Activated T-cell treated with anti-CD3 and anti-CD28 coated beads for 1 hour (primary cell): ENCODE results near the gene PDGFA.

Experiments used
- DNase-seq: peaks from one replicate; pipeline ENCODE4 v3.0.0-alpha.2; 2020; ENCODE audit warnings: low read depth

The PDGFA gene

DNA sequence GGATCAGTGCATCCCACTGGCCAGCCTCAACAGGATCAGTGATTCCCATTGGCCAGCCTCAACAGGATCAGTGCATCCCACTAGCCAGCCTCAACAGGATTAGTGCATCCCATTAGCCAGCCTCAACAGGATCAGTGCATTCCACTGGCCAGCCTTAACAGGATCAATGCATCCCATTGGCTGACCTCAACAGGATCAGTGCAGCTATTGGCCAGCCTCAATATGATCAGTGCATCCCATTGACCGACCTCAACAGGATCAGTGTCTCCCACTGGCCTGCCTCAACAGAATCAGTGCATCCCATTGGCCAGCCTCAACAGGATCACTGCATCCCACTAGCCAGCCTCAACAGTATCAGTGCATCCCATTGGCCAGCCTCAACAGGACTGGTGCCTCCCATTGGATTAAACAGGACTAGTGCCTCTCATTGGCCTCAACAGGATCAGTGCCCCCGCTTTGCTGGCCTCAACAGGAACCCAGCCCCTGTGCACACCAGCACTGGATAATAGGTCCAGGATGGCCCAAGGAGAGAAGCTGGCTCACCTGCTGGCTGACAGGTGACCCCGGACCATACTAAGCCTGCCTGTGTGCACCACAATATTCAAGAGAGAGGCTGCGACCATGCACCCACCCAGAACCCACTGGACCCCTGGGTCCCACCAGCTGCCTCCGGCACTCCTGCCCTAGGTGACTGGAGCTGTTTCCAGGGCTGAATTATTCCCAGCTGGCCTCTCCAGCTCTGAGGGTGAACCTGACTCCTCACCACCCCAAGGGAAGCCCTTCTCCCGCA, 59.9 kb downstream of the PDGFA start:
- DNase-seq, result no peak

DNA sequence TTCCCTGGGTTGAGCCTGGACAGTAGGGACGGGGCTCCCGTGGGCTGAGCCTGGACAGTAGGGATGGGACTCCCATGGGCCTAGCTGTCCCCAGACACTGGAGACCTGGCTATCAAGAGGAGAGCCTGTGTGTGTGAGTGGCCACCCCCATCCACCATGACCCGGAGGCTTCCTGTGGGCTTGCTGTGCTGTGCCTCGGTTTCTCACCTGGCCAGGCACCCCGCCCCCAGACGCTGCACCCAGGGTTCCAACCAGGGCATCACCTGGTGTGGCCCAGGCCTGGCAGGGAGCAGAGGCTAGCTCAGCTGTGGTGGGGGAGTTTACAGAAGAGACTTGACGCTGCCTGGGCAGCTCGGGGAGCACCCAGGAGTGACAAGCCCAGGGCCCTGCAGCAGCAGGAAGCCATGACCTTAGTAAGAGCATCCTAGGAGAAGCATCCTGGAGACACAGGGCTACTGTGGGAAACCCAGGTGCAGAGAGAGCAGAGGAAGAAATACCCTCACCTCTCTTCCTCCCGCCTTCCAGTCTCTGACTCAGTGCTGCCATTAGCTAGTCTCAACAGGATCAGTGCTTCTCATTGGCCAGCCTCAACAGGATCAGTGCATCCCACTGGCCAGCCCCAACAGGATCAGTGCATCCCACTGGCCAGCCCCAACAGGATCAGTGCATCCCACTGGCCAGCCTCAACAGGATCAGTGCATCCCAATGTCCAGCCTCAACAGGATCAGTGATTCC, 61.0 kb downstream of the PDGFA start:
- DNase-seq, result no peak

DNA sequence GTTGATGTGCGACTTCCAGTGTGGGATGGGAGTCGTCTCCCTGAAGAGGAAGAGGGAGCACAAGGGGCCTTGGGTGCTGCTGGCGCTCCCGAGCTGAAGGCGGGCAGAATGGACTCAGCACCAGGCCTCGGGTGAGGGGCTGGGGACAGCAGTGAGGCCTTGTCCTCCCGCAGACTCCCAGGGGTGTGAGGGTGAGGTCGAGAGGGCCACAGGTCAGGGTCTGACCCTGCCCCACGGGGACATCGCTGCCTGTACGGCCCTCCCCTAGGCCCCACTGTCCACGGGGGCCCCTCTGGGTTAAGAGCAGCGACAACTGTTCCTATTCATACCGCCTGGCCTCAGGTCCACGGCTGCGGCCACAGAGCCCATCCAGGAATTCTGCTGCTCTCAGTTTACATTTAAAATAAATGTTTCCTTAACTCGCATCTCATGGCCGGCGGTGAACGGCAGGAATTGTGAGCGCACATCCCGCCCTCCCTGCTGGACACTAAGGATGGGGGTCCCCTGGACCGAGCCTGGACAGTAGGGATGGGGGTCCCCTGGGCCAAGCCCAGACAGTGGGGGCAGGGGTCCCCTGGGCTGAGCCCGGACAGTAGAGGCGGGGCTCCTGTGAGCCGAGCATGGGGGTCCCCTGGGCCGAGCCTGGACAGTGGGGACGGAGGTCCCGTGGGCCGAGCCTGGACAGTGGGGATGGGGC, 61.7 kb downstream of the PDGFA start:
- DNase-seq, result no peak

DNA sequence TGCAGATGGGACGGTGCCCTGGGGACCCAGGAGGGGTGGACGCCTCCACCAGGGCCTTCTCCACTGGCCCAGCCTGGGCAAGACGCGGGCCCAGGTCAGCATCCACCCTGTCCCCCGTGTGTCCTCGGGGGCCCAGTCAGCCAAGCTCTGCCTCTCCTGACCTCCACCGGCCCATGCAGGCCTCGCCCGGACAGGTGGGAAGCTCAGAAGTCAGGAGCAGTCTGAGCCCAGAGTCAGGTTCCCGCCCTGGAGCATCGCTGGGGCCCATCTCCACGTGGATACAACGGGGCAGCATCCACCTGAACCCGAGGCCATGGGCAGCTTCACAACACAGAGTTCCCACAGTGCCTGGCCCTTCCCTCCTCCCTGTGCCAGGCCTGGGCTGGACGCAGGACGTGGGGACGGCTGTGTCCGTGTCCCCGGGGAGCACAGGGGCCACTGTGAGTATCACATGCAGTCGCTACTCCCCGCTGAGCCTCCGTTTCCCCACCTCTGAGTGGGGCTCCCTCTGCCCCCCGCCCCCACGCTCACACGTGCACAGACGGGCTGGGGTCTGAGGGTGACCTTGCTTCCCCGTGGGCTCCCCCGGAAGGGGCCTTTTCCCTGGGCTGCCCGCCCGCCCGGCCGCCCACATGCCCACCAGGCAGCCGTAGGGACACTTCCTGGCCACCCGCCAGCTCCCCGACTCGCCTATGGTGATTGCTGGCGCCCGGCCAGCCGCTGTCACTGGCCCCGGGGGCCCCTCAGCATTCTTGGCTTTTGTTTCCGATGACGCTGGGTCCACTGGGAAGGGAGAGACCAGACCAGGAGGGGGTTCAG, 64.3 kb downstream of the PDGFA start:
- DNase-seq, result no peak

DNA sequence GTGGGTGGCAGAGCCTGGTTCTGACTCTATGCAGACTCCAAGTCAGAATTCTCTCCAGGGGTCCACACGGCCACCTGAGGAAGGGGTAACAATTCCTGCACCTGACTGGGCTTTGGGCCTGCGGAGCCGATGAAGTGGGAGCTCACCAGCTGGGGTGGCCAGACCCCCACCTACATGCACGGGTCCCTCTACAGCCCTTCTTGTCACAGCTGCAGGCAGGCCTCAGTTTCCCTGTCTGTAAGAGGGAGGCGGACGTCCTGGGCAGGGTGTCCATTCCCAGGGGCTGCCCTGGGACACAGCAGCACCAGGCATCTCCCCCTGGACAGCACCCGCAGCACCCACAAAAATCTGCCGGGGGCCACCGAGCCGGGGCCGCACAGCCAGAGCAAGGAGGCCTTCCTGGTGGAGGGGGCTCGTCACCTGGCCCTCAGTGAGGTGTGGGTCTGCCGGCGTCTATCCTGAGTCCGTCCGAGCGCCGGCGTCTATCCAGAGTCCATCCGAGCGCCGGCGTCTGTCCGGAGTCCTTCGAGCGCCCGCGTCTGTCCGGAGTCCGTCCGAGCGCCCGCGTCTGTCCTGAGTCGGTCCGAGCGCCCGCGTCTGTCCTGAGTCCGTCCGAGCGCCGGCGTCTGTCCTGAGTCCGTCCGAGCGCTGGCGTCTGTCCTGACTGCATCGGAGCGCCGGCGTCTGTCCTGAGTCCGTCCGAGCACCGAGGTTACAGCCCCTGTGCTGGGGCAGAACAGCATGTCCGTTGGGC, 65.1 kb downstream of the PDGFA start:
- DNase-seq, result no peak

DNA sequence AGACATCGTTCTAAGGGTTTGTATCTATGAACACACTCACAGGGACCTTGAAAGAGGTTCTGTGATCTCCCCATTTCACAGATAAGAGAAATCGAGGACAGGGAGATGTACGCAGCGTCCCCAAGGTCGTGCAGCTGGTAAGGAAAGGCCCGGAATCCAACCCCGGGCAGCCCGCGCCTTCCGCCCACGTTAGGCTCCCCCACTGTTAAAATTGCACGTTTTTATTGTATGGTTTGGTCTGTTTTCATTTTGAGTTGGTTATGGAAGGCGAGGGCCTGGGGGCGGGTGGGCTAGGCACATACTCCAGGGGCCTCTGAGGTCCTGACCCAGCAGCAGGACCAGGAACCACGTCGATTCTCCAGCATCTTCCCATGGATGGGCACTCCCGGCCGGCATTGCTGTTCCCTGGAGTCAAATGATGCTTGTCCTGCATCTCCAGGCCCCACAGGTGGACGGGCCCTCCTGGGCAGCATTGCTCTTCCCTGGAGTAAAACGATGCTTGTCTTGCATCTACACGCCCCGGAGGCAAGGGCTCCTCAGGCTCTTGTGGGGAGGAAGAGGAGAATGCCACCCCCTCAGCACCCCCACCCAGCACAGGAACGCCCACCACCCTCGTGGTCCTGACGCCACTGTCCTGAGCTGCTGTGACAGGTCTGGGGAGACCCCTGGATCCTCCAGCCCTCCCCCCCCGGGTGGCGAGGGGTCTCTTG, 65.9 kb downstream of the PDGFA start:
- DNase-seq, result no peak

DNA sequence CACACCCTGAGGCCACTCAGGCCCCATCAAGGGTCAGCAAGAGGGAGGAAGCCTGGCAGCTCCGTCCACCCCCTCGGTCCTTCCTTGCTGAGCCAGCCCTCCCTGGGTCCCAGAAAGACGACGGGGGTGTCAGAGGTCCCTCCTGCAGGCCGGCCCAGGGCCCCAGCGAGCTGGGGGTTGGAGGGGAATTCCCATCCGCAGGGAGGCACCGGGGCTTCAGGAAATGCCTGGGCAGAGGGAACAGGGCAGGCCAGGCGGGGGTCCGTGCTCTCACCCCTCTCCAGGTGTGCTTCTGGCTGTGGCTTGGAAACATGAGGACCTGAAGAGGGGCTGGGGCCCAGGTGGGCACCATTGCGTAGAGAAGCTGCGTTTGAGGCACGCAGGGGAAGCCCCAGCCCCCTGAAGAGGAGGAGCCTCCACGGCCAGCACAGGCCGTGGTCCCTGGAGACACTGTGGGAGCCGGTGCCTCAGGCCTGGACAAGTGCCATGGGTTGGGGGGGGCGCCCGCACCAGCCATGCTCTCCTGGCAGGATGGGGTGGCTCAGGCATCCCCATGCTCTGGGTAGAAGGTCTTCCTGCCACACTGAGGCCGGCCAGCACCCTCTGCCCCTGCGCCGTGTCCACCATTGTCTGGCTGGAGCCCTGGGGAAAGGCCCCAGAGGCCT, 66.7 kb downstream of the PDGFA start:
- DNase-seq, result no peak

DNA sequence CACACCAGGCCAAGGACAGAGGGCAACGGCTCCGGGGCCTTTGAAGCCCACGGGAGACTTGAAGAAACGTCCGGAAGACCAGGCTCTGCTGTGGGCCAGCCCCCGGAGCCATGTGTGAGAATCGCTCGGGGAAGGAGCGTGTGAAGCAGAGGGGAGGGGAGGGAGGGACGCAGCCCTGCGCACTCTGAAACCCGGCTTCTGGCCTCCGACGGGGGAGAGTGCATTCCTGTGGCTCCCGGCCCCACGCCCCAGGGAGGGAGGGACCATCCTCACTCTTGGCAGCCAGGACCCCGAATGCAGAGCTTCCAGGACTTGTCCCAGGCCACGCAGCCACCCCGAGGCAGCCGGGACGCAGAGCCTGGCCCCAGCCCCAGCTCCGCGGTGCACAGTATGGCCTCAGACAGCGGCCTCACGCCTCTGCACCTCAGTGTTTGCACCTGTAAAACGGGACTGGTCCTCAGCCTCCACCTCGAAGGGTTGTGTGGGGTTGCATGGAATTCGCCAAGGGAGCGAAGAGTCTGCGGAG, 67.4 kb downstream of the PDGFA start:
- no peak for DNase-seq

DNA sequence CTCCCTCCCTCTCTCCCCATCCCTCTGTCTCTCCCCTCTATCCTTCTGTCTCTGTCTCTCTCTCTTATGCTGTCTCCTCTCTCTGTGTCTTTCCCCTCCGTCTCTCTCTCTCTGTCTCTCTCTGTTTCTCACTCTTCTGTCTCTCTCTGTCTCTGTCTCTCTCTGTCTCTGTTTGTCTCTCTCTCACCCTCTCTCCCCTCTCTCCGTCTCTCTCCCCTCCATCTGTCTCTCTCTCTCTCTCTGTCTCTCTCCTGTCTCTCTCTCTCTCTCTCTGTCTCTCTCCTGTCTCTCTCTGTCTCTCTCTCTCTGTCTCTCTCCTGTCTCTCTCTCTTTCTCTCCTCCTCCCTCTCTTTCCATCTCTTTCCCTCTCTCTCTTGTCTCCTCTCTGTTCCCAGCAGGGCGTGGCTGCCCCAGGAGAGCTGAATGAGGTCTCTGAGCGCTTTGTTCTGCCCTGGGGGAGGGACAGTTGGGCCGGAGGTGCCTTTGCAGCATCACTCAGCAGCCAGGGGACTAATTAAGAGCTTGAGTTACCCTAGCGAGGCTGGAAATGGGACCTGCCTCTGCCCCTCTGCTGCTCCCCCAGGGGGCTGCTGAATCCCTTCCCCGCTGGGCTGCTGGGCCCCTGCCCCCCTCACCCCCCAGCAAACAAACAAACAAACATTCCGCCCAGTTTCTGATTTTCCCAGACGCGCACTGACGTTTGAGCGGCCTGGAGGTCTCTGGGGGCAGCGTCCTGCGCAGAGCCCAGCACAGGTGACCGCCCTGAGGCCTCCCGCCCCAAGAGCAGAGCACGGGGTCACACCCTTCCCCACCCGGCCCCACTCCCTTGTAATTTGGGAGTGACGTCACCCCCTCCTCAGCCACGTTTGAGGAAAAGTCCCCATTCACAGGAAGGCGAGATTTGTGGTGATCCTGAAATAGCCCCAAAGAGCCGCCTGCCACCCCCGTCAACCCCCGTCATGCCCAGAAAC, 68.1 kb downstream of the PDGFA start:
- DNase-seq, result no peak

DNA sequence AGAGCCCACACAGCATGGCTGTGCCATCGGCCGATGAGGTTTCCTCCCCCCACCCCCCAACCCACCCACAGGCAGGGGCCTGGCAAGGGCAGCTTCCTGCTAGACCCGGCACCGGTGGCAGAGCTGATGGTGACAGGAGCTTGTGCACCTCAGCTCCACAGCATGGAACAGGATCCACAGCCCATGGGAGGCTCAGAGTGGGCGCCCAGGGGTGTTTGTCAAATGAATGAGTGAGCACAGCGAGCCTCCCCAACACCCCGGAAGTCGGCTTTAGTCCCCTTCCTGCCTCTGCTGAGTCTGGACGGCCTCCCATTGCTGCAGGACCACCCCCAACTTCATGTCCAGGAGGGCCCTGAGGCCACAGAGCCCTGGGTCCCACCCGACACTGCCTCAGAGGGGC, 68.9 kb downstream of the PDGFA start:
- DNase-seq, result no peak

DNA sequence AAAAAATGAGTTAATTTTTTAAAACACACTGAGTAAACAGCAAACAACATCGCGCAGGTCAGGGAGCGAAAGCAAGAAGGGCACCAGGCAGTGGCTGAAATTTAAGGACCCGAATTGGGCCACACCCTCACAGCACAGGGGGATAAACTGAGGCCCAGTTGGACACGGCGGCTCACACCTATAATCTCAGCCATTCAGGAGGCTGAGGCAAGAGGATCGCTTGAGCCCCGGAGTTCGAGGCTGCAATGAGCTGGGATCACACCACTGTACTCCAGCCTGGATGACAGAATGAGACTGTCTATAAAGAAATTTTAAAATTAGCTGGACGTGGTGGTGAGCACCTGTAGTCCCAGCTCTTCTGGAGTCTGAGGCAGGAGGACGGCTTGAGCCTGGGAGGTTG, 69.6 kb downstream of the PDGFA start:
- no peak for DNase-seq

DNA sequence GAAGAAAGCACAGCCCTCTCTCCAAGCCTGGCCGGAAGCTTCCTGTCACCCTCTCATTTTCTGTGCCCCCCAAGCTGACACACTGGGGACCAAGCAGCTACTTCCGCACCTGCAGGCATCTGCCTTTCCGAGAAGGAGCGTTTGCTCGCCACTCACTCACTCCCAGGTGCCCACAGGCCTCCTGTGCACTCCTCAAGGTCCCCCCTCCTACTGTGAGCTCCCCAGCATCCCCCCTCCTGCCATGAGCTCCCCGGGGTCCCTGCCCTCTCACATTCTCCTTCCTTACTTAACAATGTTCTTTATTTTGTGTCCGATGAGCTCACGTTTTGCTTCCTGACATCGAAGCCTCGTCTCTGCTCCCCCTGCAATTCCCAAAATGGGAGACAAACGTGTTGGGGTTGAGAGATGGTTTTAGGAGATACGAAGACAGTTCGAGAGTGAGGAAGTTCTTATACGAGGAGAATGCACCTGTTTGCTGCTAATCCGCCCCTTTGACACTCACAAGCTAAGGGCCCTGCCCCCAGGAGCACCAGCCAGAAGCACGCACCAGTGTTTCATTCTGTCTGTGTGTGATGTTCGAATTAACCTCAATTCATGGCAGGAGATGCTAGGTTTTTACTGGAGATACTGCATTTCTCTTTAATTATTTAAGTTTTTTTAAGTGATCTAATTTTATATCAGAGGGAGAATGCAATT, 70.2 kb downstream of the PDGFA start:
- DNase-seq, result no peak

DNA sequence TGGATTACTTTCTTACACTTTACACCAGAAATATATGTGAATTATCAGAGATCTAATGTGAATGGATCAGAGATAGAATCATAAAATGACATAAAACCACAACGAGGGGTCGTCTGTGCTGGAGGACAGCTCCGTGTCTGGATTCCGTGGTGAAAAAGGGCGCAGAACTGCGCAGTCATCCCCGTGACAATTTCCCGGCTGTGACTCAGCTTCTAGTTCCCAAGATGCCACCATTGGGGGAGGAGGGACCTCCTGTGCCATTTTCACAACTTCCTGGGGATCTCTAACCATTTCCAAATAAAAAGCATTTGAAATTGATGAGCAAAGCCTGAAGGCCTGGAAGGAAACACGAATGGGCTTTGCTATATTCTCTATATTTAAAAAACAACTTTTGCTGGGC, 72.1 kb downstream of the PDGFA start:
- DNase-seq, result no peak
